T-helper 1 cell treated with Interleukin-12 subunit alpha and Interleukin-12 subunit beta and Interleukin-4 antibody, amounts not matched to agents 30 μg/mL and 1 μg/mL, for 36 hours (primary cell): Measurements from ENCODE around the gene ERVV-1.
A peak's percentile ranks its signal among the peaks of the same experiment; 100 is the strongest.
"Not testable (repeated sequence)": the region's sequence is repeated elsewhere in the genome, so short reads cannot be mapped to it uniquely, and the experiment has no call there.

Source experiments
- H3K27ac Mint-ChIP-seq: one replicate; pipeline ENCODE4 v1.8.0; 2021; ENCODE audit warnings: mild to moderate bottlenecking, mixed read lengths
- H3K27me3 Mint-ChIP-seq: one replicate; pipeline ENCODE4 v1.8.0; 2021; ENCODE audit warnings: low read depth, mixed read lengths
- H3K36me3 Mint-ChIP-seq: one replicate; pipeline ENCODE4 v1.8.0; 2021; ENCODE audit warnings: low read depth, mixed read lengths
- H3K4me1 Mint-ChIP-seq: one replicate; pipeline ENCODE4 v1.8.0; 2021; ENCODE audit warnings: low read depth, mixed read lengths
- H3K4me3 Mint-ChIP-seq: one replicate; pipeline ENCODE4 v1.8.0; 2021; ENCODE audit warnings: mild to moderate bottlenecking, moderate library complexity, mixed read lengths
- H3K9me3 Mint-ChIP-seq: one replicate; pipeline ENCODE4 v1.8.0; 2021; ENCODE audit warnings: mixed read lengths

The ERVV-1 gene, protein sequence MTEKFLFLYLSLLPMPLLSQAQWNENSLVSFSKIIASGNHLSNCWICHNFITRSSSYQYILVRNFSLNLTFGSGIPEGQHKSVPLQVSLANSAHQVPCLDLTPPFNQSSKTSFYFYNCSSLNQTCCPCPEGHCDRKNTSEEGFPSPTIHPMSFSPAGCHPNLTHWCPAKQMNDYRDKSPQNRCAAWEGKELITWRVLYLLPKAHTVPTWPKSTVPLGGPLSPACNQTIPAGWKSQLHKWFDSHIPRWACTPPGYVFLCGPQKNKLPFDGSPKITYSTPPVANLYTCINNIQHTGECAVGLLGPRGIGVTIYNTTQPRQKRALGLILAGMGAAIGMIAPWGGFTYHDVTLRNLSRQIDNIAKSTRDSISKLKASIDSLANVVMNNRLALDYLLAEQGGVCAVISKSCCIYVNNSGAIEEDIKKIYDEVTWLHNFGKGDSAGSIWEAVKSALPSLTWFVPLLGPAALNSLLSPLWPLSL

GRCh38 chr19:53013621-53014020 is at the start of gene ERVV-1:
TSS of gene ERVV-1 (plus strand) at chr19:53013921. CDS start at chr19:53014091, 170 bp downstream.
- Mint-ChIP-seq H3K36me3 (no peaks in the 10 kb centered on the region), H3K27ac (no peak within 1 kb of the TSS), H3K4me3 (no peak within 1 kb of the TSS), H3K4me1 (no peaks in the 10 kb centered on the region), H3K9me3 (peaks cover 60% of the 10 kb centered on the region), H3K27me3 (no peaks in the 10 kb centered on the region)

DNA sequence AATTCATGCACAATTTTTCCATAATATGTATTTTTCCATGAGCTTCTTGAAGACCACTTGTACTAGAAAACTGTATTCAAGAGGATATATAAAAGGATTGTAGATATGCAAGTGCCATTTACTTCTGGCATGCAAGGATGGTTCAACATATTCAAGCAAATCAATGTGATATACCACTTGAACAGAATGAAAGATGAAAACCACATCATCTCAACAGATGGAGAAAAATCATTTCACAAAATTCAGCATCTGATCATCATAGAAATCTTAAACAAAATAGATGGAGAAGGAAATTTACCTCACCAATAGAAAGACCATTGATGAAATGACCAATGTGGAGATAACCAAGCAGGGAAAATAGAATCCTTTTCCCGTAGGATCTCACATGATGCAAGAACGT is 45.9 kb upstream of the ERVV-1 start:
- H3K27me3 Mint-ChIP-seq = no peaks in the 10 kb centered on the region
- peaks cover 54% of the 10 kb centered on the region for H3K9me3 Mint-ChIP-seq
- peaks cover 13% of the 10 kb centered on the region for H3K36me3 Mint-ChIP-seq
- no peak overlapping the region for H3K4me3 Mint-ChIP-seq
- H3K4me1 Mint-ChIP-seq = peaks cover 9% of the 10 kb centered on the region
- H3K27ac Mint-ChIP-seq = no peak overlapping the region

DNA sequence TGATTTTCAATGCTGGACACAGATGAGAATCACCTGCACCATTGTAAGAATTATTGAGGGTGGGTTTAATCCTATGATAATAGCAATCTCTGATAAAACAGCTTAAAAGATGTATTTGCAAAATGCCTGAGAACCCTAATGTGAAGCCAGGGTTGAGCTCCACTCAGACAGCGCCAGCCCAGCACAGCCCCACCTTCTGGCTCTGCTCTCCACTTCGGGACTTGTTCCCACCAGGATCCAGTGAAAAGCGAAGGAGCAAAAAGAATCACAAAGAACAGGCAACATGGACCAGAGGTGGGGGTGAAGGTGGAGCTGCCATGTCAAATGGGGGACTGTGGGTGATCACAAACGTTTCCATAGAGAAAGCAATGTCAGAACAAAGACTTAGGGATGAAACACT is 32.4 kb upstream of the ERVV-1 start:
- H3K9me3 Mint-ChIP-seq = peaks cover 58% of the 10 kb centered on the region
- no peak overlapping the region for H3K27ac Mint-ChIP-seq
- no peaks in the 10 kb centered on the region for H3K36me3 Mint-ChIP-seq
- no peak overlapping the region for H3K4me3 Mint-ChIP-seq
- H3K4me1 Mint-ChIP-seq = no peaks in the 10 kb centered on the region
- no peaks in the 10 kb centered on the region for H3K27me3 Mint-ChIP-seq

- not testable (repeated sequence) for H3K4me3 Mint-ChIP-seq, H3K36me3 Mint-ChIP-seq, H3K27ac Mint-ChIP-seq, H3K4me1 Mint-ChIP-seq, H3K27me3 Mint-ChIP-seq
- peaks cover 65% of the 10 kb centered on the region for H3K9me3 Mint-ChIP-seq
Measured at GRCh38 chr19:52983167-52983566, 30.6 kb upstream of the ERVV-1 start.

GRCh38 chr19:52987221-52987620 is 26.5 kb upstream of the ERVV-1 start:
- H3K4me3 Mint-ChIP-seq = no peak overlapping the region
- H3K27ac Mint-ChIP-seq = no peak overlapping the region
- H3K27me3 Mint-ChIP-seq = peaks cover 3% of the 10 kb centered on the region
- H3K36me3 Mint-ChIP-seq = peaks cover 3% of the 10 kb centered on the region
- H3K9me3 Mint-ChIP-seq = peaks cover 58% of the 10 kb centered on the region
- H3K4me1 Mint-ChIP-seq = no peaks in the 10 kb centered on the region

DNA sequence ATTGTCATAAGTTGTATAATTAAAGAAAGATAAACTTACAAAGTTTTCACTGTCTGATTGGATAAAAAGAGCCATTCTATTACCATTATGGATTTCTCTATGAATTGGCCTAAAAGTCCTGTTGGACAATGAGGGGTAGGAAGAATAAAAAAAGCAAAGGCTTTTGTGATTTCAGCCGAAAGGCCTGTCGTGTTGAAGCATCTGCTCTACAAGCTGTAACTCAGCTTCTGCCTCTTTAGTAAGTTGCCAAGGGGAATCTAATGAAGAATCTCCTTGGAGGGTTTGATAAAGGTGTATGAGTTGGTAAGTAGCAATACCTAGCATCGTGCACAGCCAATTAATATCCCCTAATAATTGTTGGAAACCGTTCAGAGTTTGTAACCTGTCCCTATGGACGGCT is 25.2 kb upstream of the ERVV-1 start:
- Mint-ChIP-seq H3K27ac (no peak overlapping the region), H3K9me3 (peaks cover 62% of the 10 kb centered on the region), H3K4me3 (no peak overlapping the region), H3K27me3 (peaks cover 3% of the 10 kb centered on the region), H3K36me3 (peaks cover 5% of the 10 kb centered on the region), H3K4me1 (peaks cover 3% of the 10 kb centered on the region)

GRCh38 chr19:52990759-52991418 is 22.8 kb upstream of the ERVV-1 start:
- Mint-ChIP-seq H3K4me3 (no peak overlapping the region), H3K27ac (no peak overlapping the region), H3K9me3 (peaks cover 49% of the 10 kb centered on the region), H3K4me1 (peaks cover 7% of the 10 kb centered on the region), H3K36me3 (peaks cover 5% of the 10 kb centered on the region), H3K27me3 (peaks cover 3% of the 10 kb centered on the region)

DNA sequence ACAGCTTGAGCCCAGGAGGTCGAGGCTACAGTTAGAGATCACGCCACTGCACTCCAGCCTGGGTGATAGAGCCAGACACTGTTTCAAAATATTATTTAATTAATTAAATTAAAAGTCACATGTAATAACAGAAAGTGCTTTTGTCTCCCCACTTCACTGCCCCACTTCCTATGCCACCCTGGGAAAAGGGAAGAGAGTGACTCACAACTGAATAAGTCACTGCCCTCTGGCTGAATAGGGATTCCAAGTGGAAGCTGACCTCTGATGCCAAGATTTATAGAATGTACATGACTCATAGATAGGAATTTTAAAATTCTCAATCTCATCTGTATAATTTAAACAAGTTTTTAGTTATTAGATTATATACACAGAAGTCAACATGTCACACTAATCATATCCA is 22.2 kb upstream of the ERVV-1 start:
- Mint-ChIP-seq H3K36me3 (peaks cover 5% of the 10 kb centered on the region), H3K9me3 (peaks cover 43% of the 10 kb centered on the region), H3K4me3 (no peak overlapping the region), H3K27ac (no peak overlapping the region), H3K4me1 (peaks cover 7% of the 10 kb centered on the region), H3K27me3 (peaks cover 3% of the 10 kb centered on the region)

DNA sequence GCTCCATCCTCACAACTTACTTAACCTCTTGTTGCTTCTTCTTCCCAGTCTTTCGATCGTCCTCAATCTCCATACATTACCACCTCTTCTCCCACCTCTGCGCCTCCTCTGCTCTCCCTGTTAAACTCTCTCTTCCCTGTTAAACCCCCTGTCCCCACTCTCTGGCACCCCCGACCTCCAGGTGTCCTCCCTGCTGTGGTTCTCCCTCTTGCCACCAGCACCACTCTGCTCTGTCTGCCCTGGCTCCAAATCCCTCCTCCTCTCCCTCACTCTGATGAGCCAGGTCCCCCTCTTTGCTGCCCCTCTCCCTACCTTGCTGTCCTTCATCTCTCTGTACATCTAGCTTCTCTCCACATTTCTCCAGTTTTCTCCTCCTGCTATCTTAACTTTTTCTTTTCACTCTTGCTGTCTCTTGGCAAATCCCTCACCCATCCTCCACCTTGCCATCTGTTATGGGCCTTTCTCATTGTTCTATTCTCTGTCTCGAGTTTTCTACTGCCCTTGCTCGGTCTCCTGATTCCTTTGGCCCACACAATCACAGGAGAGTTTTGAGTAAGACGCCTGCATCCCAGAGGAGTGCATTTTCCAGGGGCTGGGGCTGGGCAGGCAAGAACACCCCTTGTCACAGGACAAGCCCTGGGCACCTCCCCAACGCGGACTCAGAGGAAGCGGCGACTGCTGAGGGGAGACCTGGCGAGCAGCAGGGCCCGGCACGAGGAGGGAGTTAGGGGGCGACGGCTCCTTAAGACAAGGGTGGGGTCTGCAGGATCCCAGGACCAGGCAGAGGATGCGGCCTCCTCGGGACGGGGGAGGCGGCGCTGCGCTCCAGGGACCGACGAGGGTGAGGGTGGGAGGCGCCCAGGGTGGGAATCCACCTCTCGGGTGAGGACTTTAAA is 21.4 kb upstream of the ERVV-1 start:
- Mint-ChIP-seq H3K27me3 (peaks cover 3% of the 10 kb centered on the region), H3K27ac (no peak overlapping the region), H3K9me3 (peaks cover 34% of the 10 kb centered on the region), H3K4me3 (peak overlapping the region; percentile 74), H3K4me1 (peaks cover 7% of the 10 kb centered on the region), H3K36me3 (peaks cover 5% of the 10 kb centered on the region)

DNA sequence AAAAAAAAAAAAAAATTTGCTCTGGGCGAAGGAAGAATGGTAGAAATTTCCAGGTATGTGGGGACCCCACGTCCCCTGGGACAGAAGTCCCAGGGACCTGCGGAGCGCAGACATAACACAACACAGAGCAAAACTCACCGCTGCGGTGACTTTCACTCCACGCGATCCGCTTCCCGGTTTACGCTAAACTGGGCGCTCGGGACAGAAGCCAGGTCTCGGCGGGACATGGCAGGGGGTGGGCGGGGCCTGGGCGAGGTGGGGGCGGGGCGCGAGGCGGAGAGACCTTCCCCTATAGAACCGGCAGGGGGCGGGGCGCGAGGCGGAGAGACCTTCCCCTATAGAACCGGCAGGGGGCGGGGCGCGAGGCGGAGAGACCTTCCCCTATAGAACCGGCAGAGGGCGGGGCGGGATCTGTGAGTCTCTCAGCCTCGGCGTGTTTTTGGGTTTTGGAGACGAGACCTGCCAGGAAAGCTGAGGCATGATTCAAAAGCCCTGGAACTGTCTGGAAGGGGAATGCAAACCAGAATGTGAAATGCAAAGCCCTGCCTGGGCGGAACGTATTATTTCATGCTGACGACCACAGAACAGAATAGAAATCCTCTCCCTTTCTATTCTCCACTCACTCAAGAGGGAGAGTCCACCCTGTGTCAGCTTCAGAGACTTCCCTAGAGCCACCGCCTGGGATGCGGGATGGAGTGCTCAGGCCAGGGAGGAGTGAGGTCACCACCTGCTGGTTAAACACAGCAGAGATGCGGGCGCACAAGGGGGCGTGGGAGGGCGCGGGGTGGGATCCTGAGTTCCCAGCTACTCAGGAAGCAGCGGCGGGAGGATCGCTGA is 20.2 kb upstream of the ERVV-1 start:
- Mint-ChIP-seq H3K4me3 (peak overlapping the region; percentile 82), H3K4me1 (peaks cover 7% of the 10 kb centered on the region), H3K36me3 (peaks cover 5% of the 10 kb centered on the region), H3K27me3 (peaks cover 3% of the 10 kb centered on the region), H3K9me3 (peaks cover 33% of the 10 kb centered on the region), H3K27ac (no peak overlapping the region)

DNA sequence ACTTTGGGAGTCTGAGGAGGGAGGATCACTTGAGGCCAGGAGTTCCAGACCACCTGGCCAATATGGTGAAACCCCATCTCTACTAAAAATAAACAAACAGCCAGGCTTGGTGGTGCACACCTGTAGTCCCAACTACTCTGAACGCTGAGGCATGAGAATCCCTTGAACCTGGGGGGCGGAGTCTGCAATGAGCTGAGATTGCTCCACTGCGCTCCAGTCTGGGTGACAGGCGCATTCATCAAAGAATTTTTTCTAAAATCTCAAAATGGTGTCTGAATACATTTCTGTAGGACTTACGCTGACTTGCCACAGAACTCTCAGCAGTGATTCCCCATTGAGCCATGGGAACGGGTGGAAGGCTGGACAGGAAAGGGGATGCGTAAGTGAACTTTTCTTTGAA is 18.0 kb upstream of the ERVV-1 start:
- H3K4me3 Mint-ChIP-seq = no peak overlapping the region
- peaks cover 31% of the 10 kb centered on the region for H3K9me3 Mint-ChIP-seq
- H3K36me3 Mint-ChIP-seq = peaks cover 3% of the 10 kb centered on the region

GRCh38 chr19:52997975-52998374 is 15.7 kb upstream of the ERVV-1 start:
- H3K4me3 Mint-ChIP-seq = no peak overlapping the region
- no peaks in the 10 kb centered on the region for H3K27me3 Mint-ChIP-seq
- peaks cover 5% of the 10 kb centered on the region for H3K4me1 Mint-ChIP-seq
- H3K36me3 Mint-ChIP-seq = no peaks in the 10 kb centered on the region
- no peak overlapping the region for H3K27ac Mint-ChIP-seq
- H3K9me3 Mint-ChIP-seq = peaks cover 21% of the 10 kb centered on the region

More for the DNA sequence above, 18.0 kb upstream of the ERVV-1 start:
- peaks cover 3% of the 10 kb centered on the region for H3K27me3 Mint-ChIP-seq
- peaks cover 7% of the 10 kb centered on the region for H3K4me1 Mint-ChIP-seq
- no peak overlapping the region for H3K27ac Mint-ChIP-seq

DNA sequence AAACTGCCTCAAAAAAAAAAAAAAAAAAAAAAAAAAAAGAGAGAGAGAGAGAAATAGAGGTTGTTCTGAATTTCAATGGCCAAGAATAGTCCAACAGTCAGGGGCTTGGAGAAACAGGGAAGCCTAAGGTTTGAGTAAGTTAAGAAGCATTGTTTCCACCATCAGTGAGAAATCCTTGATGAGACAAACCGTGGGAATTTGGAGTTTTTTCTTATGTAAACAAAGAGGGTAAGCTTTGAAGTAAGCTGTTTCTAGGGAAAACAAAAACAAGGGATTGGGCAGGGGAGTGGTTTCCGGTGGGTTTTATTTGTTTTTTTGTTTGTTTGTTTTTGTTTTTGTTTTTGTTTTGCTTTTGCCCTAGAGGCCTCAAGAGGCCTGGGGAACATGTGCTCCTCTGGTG is 11.2 kb upstream of the ERVV-1 start:
- Mint-ChIP-seq H3K4me3 (no peak overlapping the region), H3K4me1 (no peaks in the 10 kb centered on the region), H3K36me3 (no peaks in the 10 kb centered on the region), H3K27ac (no peak overlapping the region), H3K27me3 (no peaks in the 10 kb centered on the region), H3K9me3 (peaks cover 41% of the 10 kb centered on the region)

GRCh38 chr19:53004242-53004641 is 9.5 kb upstream of the ERVV-1 start:
- H3K9me3 Mint-ChIP-seq = peaks cover 43% of the 10 kb centered on the region
- no peaks in the 10 kb centered on the region for H3K36me3 Mint-ChIP-seq

More at GRCh38 chr19:53004242-53004641, 9.5 kb upstream of the ERVV-1 start:
- Mint-ChIP-seq H3K4me1 (no peaks in the 10 kb centered on the region), H3K4me3 (no peak overlapping the region), H3K27ac (no peak overlapping the region), H3K27me3 (no peaks in the 10 kb centered on the region)
